Skeletal muscle satellite cell (primary cell): ENCODE data around the gene MCRS1.

Source experiments
- H3K27me3 ChIP-seq: 2 replicates; pipeline ENCODE4 v1.7.0; 2013; ENCODE audit warnings: low read length; ENCODE audit not compliant: control insufficient read depth, insufficient read depth
- H3K36me3 ChIP-seq: 2 replicates; pipeline ENCODE4 v1.7.0; 2013; ENCODE audit warnings: mild to moderate bottlenecking, control low read depth, low read length; ENCODE audit not compliant: insufficient read depth
- H3K4me1 ChIP-seq: 2 replicates; pipeline ENCODE4 v1.7.0; 2013; ENCODE audit warnings: low read length; ENCODE audit not compliant: control insufficient read depth, insufficient read depth
- H3K4me2 ChIP-seq: 2 replicates; pipeline ENCODE4 v1.7.0; 2013; ENCODE audit warnings: mild to moderate bottlenecking, low read length
- H3K4me3 ChIP-seq: 2 replicates; pipeline ENCODE4 v1.7.0; 2013; ENCODE audit warnings: low read length
- H3K9ac ChIP-seq: 2 replicates; pipeline ENCODE4 v1.7.0; 2013; ENCODE audit warnings: mild to moderate bottlenecking, low read depth, low read length, moderate library complexity
- H3K9me3 ChIP-seq: replicated peaks from 2 replicates; pipeline ENCODE4 v1.7.0; 2013; ENCODE audit warnings: mild to moderate bottlenecking, control low read depth, low read length

MCRS1 gene

GRCh38 chr12:49560695-49561094 is 7.2 kb downstream of the MCRS1 start:
- Histone ChIP-seq H3K4me2 (no peak overlapping the region), H3K27me3 (no peaks in the 10 kb centered on the region), H3K36me3 (peaks cover 66% of the 10 kb centered on the region), H3K9me3 (no peaks in the 10 kb centered on the region), H3K4me3 (no peak overlapping the region), H3K4me1 (no peaks in the 10 kb centered on the region), H3K9ac (no peak overlapping the region)

- peaks cover 61% of the 10 kb centered on the region for H3K36me3 ChIP-seq
- H3K9ac ChIP-seq = no peak overlapping the region
- no peaks in the 10 kb centered on the region for H3K9me3 ChIP-seq
- no peak overlapping the region for H3K4me3 ChIP-seq
- no peaks in the 10 kb centered on the region for H3K27me3 ChIP-seq
- no peak overlapping the region for H3K4me2 ChIP-seq
- no peaks in the 10 kb centered on the region for H3K4me1 ChIP-seq
These were observed 8.8 kb downstream of the MCRS1 start for GRCh38 chr12:49559011-49559675.

GRCh38 chr12:49558526-49558925 is 9.4 kb downstream of the MCRS1 start:
- no peaks in the 10 kb centered on the region for H3K9me3 ChIP-seq
- H3K27me3 ChIP-seq = no peaks in the 10 kb centered on the region
- no peak overlapping the region for H3K4me3 ChIP-seq
- no peaks in the 10 kb centered on the region for H3K4me1 ChIP-seq
- no peak overlapping the region for H3K9ac ChIP-seq
- no peak overlapping the region for H3K4me2 ChIP-seq
- H3K36me3 ChIP-seq = peaks cover 60% of the 10 kb centered on the region

GRCh38 chr12:49557917-49558215 is 10.1 kb downstream of the MCRS1 start:
- no peak overlapping the region for H3K9ac ChIP-seq
- H3K27me3 ChIP-seq = no peaks in the 10 kb centered on the region
- peaks cover 53% of the 10 kb centered on the region for H3K36me3 ChIP-seq
- H3K4me1 ChIP-seq = no peaks in the 10 kb centered on the region
- H3K4me2 ChIP-seq = no peak overlapping the region
- H3K4me3 ChIP-seq = no peak overlapping the region
- no peaks in the 10 kb centered on the region for H3K9me3 ChIP-seq

- no peak overlapping the region for H3K4me2 ChIP-seq
- peaks cover 48% of the 10 kb centered on the region for H3K36me3 ChIP-seq
- H3K9ac ChIP-seq = no peak overlapping the region
- no peaks in the 10 kb centered on the region for H3K9me3 ChIP-seq
- peaks cover 4% of the 10 kb centered on the region for H3K27me3 ChIP-seq
- no peak overlapping the region for H3K4me3 ChIP-seq
- no peaks in the 10 kb centered on the region for H3K4me1 ChIP-seq
These were observed 10.6 kb downstream of the MCRS1 start for GRCh38 chr12:49557187-49557916.

- peaks cover 41% of the 10 kb centered on the region for H3K36me3 ChIP-seq
- H3K4me3 ChIP-seq = no peak overlapping the region
- no peak overlapping the region for H3K9ac ChIP-seq
- H3K27me3 ChIP-seq = peaks cover 12% of the 10 kb centered on the region
- H3K4me1 ChIP-seq = no peaks in the 10 kb centered on the region
- H3K4me2 ChIP-seq = no peak overlapping the region
- no peaks in the 10 kb centered on the region for H3K9me3 ChIP-seq
These were observed 11.4 kb downstream of the MCRS1 start for GRCh38 chr12:49556391-49557186.

- Histone ChIP-seq H3K4me3 (no peak overlapping the region), H3K36me3 (peaks cover 33% of the 10 kb centered on the region), H3K27me3 (peaks cover 17% of the 10 kb centered on the region), H3K4me1 (no peaks in the 10 kb centered on the region), H3K4me2 (no peak overlapping the region), H3K9me3 (no peaks in the 10 kb centered on the region), H3K9ac (no peak overlapping the region)
These were observed 12.1 kb downstream of the MCRS1 start for GRCh38 chr12:49555631-49556390.

- Histone ChIP-seq H3K9ac (no peak overlapping the region), H3K4me2 (no peak overlapping the region), H3K4me3 (no peak overlapping the region), H3K36me3 (peaks cover 18% of the 10 kb centered on the region), H3K4me1 (peaks cover under 1% of the 10 kb centered on the region), H3K9me3 (no peaks in the 10 kb centered on the region), H3K27me3 (peaks cover 27% of the 10 kb centered on the region)
These were observed 13.7 kb downstream of the MCRS1 start for GRCh38 chr12:49554266-49554665.

GRCh38 chr12:49553512-49554088 is 14.3 kb downstream of the MCRS1 start:
- H3K27me3 ChIP-seq = peaks cover 34% of the 10 kb centered on the region
- H3K4me1 ChIP-seq = peaks cover 8% of the 10 kb centered on the region
- H3K4me2 ChIP-seq = no peak overlapping the region
- no peak overlapping the region for H3K4me3 ChIP-seq
- H3K36me3 ChIP-seq = peaks cover 11% of the 10 kb centered on the region
- H3K9me3 ChIP-seq = no peaks in the 10 kb centered on the region
- no peak overlapping the region for H3K9ac ChIP-seq

GRCh38 chr12:49552899-49553298 is 15.0 kb downstream of the MCRS1 start:
- Histone ChIP-seq H3K4me1 (peaks cover 10% of the 10 kb centered on the region), H3K36me3 (peaks cover 6% of the 10 kb centered on the region), H3K9me3 (no peaks in the 10 kb centered on the region), H3K9ac (no peak overlapping the region), H3K4me2 (no peak overlapping the region), H3K4me3 (no peak overlapping the region), H3K27me3 (peaks cover 41% of the 10 kb centered on the region)

- Histone ChIP-seq H3K4me1 (peaks cover 10% of the 10 kb centered on the region), H3K4me2 (no peak overlapping the region), H3K9me3 (no peaks in the 10 kb centered on the region), H3K36me3 (peaks cover 2% of the 10 kb centered on the region), H3K4me3 (no peak overlapping the region), H3K9ac (no peak overlapping the region), H3K27me3 (peaks cover 46% of the 10 kb centered on the region)
These were observed 15.5 kb downstream of the MCRS1 start for GRCh38 chr12:49552425-49552824.
